ENCODE data around the gene CHST13. TPM values are rescaled to one million over a fixed set of nuclear protein-coding genes. Genes with fewer than 3 reads are reported as not detected.
"Not testable (repeated sequence)": the region's sequence is repeated elsewhere in the genome, so short reads cannot be mapped to it uniquely, and the experiment has no call there.

CHST13 gene
- total RNA-seq, 4 donors from 2014 or later: 2.8 to 2.9 TPM; not detected in 2

- TF ChIP-seq CTCF (IDR thresholded peaks at IDR 0.05): no peak
- no peak for TF ChIP-seq POLR2A (IDR thresholded peaks at IDR 0.05)
- Histone ChIP-seq H3K9me3 (no peaks in the 10 kb centered on the region), H3K4me1 (peaks cover 0 to 3% (median 0%) of the 10 kb centered on the region in 4 donors), H3K36me3 (no peaks in the 10 kb centered on the region), H3K27ac (no peak overlapping the region), H3K4me3 (no peak overlapping the region), H3K27me3 (no peaks in the 10 kb centered on the region)
- no peak for DNase-seq
Observed at GRCh38 chr3:126529585-126530170, 5.7 kb downstream of the CHST13 start.

GRCh38 chr3:126530171-126531050 lies 6.5 kb downstream of the CHST13 start:
- Histone ChIP-seq H3K36me3 (no peaks in the 10 kb centered on the region), H3K4me3 (no peak overlapping the region), H3K4me1 (no peaks in the 10 kb centered on the region), H3K27ac (peak overlapping the region in 1 of 4 donors; percentile 25), H3K9me3 (no peaks in the 10 kb centered on the region), H3K27me3 (no peaks in the 10 kb centered on the region)
- peak in 2 of 3 donors; percentile 47 to 51 for DNase-seq
- no peak for TF ChIP-seq CTCF (IDR thresholded peaks at IDR 0.05)
- no peak for TF ChIP-seq POLR2A (IDR thresholded peaks at IDR 0.05)

- TF ChIP-seq POLR2A (IDR thresholded peaks at IDR 0.05): no peak
- no peak for TF ChIP-seq CTCF (IDR thresholded peaks at IDR 0.05)
- H3K27me3 ChIP-seq: no peaks in the 10 kb centered on the region
- no peak overlapping the region for H3K27ac ChIP-seq
- no peak overlapping the region for H3K4me3 ChIP-seq
- DNase-seq: no peak
- H3K36me3 ChIP-seq: no peaks in the 10 kb centered on the region
- H3K9me3 ChIP-seq: no peaks in the 10 kb centered on the region
- H3K4me1 ChIP-seq: no peaks in the 10 kb centered on the region
Observed at GRCh38 chr3:126531051-126531330, 7.0 kb downstream of the CHST13 start.

- no peaks in the 10 kb centered on the region for H3K4me1 ChIP-seq
- DNase-seq: no peak
- TF ChIP-seq POLR2A (IDR thresholded peaks at IDR 0.05) (no peak), CTCF (IDR thresholded peaks at IDR 0.05) (no peak)
- H3K9me3 ChIP-seq: no peaks in the 10 kb centered on the region
- H3K36me3 ChIP-seq: no peaks in the 10 kb centered on the region
- no peaks in the 10 kb centered on the region for H3K27me3 ChIP-seq
- H3K4me3 ChIP-seq: no peak overlapping the region
- no peak overlapping the region for H3K27ac ChIP-seq
Observed at GRCh38 chr3:126533506-126533905, 9.6 kb downstream of the CHST13 start.

GRCh38 chr3:126534716-126535115 lies 10.8 kb downstream of the CHST13 start:
- not testable (repeated sequence) for DNase-seq, H3K9me3 ChIP-seq, H3K4me3 ChIP-seq, H3K27ac ChIP-seq, H3K27me3 ChIP-seq, H3K4me1 ChIP-seq, H3K36me3 ChIP-seq

GRCh38 chr3:126535636-126536035 lies 11.7 kb downstream of the CHST13 start:
- no peaks in the 10 kb centered on the region for H3K9me3 ChIP-seq
- H3K4me1 ChIP-seq: no peaks in the 10 kb centered on the region
- no peak overlapping the region for H3K27ac ChIP-seq
- no peak for TF ChIP-seq POLR2A (IDR thresholded peaks at IDR 0.05)
- TF ChIP-seq CTCF (IDR thresholded peaks at IDR 0.05): no peak
- DNase-seq: peak in 1 of 3 donors; percentile 35
- H3K4me3 ChIP-seq: no peak overlapping the region
- no peaks in the 10 kb centered on the region for H3K36me3 ChIP-seq
- no peaks in the 10 kb centered on the region for H3K27me3 ChIP-seq

Data from Peyer's patch (tissue), 4 donors.